HG03354 (cell line): ENCODE results near the gene MYNN.

Experiments
- ATAC-seq: cut with Tn5 transposase; IDR thresholded peaks from one replicate; pipeline ENCODE4 v1.9.1; 2021; ENCODE audit warnings: mild to moderate bottlenecking; ENCODE audit not compliant: unreplicated experiment, poor library complexity, severe bottlenecking

MYNN gene

DNA sequence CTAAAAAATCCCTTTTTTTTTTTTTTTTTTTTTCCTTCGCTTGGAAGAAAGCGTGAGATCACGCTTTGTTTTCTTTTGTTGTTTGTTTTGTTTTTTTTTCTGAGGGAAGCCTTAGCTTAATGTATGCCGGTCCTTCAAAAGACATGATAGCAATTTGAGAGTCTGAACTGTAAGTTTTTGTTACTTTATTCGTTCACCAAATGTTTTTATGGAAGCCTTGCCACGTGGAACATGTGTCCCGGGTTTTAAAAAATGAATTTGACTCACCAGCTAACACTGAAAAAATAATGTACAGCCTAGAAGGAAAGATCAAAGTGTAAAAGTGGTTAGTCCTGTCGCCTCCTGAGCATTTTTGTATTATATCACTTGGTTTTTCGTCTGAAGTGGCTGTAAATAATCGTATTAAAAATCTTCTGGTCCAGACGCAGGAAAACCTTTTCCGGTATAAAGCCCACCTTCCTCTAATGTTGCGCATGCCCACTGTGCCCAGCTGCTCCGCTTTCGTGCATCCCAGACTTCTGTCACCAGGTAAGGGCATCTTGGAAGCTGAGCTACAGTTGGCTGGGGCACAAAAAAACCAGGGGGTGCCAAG is 795 bp upstream of the MYNN start:
- ATAC-seq = peak; percentile 7

DNA sequence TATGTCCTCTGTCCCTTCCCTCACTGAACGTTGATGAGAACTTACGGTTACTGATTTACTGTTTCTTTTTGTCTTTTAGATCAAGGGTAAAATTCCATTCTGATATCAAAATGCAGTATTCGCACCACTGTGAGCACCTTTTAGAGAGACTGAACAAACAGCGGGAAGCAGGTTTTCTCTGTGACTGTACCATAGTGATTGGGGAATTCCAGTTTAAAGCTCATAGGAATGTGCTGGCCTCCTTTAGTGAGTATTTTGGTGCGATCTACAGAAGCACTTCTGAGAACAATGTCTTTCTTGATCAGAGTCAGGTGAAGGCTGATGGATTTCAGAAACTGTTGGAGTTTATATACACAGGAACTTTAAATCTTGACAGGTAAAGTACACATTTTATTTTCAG is 990 bp downstream of the MYNN start:
- no peak for ATAC-seq

DNA sequence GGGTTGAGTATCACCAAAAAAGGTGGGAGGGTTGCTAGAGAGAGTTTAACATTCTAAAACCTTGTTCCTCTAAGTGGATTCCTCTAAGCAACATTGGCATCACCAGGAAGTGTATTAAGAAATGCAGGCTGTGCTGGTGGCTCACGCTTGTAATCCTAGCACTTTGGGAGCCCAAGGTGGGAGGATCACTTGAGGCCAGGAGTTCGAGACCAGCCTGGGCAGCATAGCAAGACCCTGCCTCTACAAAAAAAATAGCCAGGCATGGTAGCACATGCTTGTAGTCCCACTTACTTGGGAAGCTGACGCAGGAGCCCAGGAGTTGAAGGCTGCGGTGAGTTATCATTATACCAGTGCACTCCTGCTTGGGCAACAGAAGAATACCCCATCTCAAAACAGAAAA is 4.6 kb downstream of the MYNN start:
- no peak for ATAC-seq

DNA sequence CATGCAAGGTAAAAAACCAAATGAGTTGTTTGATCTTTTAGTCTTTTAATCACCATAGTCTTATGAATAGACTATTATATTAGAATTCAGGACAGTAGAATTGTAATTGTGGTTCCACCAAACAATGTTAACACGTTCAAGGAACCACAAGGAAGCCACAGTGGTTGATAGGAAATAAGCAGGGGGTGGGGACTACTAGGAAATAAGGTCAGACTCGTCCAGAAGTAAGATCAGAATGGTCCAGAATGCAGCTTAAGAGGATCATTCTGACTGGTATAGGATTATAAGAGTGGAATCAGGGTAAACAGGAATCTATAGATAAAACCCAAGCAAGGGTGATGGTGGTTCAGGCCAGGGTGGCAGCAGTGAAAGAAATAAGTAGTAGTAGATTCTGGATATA is 7.5 kb downstream of the MYNN start:
- ATAC-seq = no peak

DNA sequence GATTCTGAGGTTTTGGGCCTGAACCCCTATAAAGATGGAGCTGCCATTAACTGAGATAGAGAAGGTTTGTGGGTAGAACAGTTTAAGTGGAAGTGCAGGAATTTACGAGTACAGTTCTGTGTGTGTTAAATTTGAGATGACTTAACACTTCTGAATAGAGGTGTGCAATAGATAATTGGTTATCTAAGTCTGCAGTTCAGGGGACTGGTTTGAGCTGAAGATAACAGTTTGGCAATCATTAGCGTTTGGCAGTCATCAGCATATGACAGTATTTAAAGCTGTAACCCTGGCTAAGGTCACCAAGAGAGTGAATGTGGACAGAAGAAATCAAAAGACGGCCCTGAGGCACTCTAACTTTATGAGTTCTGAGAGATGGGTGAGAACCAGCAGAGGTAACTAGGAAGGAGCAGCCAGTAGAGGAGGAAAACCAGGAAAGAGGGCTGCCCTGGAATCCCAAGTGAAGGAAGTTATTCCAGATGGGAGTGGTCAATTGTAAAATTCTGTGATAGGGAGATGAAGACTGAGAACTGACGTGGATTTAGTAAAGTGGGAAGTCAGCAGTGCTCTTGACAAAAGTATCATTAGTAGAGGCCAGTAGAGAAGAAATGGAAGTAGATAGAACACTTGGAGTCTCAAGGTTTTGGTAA is 8.1 kb downstream of the MYNN start:
- ATAC-seq = no peak

DNA sequence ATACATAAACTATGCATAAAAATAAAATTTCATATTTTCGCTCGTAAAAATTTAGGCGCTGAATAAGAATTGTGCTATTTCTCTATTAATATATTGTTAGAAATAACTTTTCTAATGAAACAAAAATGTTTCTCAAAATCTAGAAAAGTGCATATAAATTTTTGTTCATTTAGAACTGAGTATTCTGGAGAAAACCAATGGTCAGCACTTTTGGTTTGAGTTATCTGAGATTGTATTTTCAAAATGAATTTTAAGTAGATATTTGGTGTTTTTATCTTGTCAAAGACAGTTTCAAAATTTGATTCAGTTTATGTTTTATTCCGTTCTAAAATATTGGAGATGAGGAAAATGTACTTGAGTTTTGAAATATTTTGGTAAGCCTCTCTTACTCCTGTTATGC is 13.9 kb downstream of the MYNN start:
- ATAC-seq = no peak

DNA sequence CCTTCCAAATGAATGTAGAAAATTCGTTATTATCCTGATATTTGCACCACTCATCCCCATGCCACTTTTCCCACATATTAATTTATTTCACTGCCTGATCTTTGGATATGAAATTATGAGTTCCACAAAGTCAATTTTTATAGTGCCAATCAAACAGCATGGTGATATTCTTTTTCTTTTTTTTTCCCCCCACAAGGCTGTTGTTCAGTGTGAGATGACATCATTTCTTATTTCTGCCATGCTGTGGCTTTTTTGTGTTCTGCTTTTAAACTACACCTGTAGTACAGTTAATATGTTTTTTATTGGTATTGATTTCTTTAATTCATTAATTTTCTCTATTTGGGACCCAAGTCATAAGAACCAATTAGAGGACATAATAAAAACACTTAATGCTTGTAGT is 14.6 kb downstream of the MYNN start:
- ATAC-seq = no peak

DNA sequence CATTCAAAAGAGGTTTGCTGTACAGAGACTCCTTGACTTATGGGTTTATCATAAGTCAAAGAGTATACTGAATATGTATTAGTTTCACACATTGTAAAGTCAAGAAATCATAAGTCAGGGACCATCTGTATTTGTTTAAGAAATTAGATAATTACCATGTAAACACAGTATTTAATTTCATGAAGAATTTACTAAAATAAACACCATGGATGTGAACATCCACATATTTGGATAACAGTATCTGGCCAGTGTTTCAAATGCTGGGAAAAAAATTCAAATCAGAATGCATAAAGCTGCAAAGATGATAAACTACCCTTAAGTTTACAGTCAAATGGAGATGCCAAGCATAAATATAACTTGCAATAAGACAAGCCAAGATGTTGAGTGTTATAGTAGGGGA is 17.0 kb downstream of the MYNN start:
- ATAC-seq = no peak

DNA sequence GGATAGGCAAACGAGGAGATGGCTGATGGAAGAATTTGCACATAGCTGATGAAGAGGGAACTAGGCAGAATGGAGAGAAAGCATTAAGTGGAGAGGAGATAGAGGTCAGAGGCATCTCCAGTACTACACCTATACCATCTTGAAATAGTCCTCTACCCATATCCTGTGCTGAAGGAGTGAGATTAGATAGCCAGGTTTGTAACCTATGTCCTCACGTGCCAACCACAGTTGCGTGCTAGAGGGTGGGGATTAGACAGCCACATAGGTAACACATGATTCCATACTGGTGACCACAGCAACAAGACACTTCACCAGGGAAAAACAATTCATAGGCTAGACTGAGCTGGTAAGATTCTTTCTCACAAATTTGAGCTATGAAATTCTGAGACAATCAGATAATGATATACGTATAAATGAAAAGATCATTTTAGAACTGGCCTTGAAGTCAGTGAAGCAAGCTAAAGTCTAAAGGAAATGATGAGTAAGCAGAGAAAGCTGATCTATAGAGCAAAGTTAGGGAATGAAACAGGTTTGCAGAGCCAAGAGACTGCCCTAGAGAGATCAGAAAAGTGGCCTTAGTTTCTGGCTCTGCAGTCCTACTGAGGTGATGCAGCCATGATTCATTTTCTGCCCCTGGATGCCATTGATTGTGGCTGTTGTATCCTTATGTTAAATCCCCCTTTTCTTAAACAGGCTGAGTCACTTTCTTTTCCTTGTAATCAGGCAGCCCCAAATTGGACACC is 17.7 kb downstream of the MYNN start:
- ATAC-seq = no peak

DNA sequence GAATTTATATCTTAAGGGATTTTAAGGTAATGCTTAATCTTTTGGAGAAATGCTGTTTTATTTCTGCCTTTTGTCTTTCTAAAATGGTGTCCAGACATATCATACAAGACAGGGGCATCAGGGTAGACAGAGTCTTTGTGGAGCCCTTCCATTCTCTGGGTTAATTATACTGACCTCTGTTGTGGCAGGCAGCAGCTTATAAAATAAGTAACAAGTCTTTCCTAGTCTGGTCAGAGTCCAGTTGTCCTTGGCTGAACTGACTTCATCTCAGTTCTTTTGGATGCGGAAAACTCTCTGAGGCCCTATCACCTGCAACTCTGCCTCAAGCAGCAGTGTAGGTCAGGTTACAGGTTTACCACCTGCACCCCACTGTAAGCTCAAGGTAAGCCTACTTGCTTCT is 19.2 kb downstream of the MYNN start:
- no peak for ATAC-seq

DNA sequence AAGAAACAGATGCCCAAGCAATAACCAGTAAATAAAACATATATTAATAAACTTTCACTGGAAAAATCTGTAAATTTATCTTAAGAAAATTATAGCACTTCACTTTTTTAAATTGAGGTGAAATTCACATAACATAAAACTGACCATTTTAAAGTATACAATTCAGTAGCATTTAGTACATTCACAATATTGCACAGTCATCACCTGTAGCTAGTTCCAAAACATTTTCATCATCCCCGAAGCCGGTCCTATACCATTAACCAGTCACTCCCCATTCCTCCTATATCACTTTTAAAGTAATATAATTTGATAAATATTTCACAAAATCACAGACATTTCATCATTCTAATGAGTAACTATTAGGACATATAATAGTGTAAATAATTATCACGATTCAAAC is 31.5 kb downstream of the MYNN start:
- ATAC-seq = no peak

DNA sequence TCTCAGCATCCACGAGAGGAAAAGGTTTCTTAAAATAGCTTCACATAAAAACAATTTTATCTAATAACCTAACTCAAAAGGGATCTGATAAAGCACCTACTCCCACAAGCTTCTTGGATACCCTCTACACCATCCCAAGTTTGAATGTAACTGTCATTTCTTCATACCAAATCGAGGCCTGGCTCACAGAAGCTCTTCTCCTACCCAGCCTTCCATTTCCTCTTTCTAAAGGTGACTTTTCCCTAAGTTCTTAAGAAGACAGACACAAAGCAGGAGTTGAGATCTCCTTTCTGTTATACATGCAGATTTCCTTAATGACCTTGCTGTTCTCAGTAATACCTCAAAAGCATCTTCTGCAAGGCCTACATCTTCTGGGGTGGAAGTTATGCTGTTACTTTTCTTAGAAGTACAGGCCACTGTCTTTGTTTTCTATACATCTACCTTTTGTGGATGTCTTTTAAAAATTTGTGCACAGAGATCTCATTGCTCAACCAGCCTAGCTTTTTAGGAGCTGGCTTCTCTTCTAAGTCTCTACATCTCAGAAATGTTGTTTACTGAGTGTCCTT is 36.1 kb downstream of the MYNN start:
- no peak for ATAC-seq

DNA sequence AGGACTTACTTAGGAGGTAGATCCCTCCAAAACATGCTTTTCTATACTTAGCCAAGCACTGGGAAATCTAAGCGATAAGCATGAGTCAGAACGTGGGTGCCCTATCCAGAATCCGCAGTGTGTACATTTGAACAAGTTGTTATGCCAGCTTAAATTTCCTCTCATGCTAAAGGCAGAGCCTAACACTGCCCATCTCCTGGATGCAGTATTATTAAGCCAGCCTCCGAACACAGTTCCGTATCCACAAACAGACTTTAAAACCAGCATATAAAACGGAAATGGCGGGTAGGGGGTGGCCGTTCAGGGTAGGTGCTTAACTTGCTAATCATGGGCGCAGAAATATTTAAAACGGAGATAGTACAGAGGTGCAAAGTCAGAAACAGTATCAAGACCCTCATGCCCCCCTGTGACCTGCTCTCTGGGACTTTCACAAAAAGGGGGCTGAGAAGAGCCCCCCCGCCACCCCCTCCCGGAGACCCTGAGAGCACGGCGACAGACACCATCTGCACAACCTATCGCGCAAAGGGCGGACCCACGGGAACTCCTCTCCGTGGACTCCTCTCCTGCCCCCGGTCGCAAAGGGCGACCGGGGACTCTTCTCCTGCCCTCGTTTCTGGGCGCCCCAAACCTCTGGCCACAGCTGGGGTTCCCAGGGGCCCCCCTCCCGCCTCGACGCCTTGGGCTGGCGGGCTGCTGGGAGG is 38.6 kb downstream of the MYNN start:
- peak; percentile 19 for ATAC-seq

DNA sequence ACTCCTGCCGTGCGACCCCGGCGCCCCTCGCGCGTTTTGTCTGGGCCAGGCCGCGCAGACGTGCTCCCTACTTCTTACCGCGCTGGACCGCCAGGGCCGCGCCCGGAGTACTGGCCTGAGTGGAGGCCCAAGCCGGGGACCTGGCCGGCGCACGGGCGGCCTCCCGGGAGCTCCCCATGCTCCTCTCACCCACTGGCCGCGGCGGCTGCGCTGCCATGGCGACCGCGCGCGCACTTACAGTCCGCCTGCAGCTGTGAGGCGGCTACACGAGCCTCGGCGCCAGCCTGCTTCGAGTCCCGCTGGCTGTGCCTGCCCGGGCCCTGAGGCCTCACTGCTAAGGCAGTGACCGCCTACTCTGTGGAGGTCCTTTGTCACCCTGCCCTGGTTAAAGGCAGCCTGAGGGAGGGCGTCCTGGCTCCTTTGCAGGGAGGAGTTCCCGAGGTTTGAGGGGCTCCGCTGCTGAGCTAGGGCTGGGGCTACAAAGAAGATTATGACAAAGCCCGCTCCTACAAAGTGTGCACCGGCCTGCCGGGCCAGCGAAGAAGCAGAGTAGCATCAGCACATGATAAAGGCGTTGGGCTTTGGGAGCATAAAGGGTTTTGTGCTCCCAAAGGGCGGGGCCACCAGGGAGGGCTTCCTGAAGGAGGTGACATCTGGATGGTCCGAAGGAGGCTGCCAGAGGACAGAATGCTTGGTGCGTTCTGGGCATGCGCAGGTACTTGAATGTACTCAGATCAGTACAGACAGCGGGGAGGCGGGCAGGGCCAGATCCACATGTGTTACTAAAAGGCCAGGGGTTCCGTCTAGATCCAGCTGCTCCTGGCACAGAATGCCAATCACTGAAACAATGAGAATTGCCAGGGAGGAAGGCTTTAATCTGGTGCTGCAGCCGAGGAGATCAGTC is 39.4 kb downstream of the MYNN start, which contains the start of the genes LRRC34 and LRRIQ4:
Gene LRRC34 (minus strand): TSS at position 573 of the 904 bp plus-strand sequence. CDS start 356 bp downstream, at position 217.
Gene LRRIQ4 (plus strand): TSS at position 539 of the 904 bp plus-strand sequence. CDS start 9,052 bp downstream, outside the sequence.
- ATAC-seq = peak; percentile 72

DNA sequence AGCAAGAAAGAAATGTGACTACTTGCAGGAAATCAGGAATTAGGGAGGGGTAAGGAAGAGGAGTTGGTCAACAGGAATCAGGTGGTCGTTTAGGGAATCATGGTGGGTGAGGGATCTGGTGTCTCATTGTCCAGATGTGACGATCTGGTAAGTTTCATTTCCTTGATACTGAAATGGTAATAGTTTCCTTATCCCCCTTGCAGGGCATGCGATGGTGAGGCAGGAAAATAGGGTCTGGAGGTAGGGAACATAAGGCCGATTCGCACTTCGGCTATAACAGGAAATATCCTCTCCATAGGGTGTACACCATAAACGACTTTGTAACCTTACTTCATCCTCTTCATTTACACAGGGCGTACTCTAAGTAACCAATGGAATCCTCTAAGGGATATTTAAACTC is 40.1 kb downstream of the MYNN start:
- no peak for ATAC-seq

DNA sequence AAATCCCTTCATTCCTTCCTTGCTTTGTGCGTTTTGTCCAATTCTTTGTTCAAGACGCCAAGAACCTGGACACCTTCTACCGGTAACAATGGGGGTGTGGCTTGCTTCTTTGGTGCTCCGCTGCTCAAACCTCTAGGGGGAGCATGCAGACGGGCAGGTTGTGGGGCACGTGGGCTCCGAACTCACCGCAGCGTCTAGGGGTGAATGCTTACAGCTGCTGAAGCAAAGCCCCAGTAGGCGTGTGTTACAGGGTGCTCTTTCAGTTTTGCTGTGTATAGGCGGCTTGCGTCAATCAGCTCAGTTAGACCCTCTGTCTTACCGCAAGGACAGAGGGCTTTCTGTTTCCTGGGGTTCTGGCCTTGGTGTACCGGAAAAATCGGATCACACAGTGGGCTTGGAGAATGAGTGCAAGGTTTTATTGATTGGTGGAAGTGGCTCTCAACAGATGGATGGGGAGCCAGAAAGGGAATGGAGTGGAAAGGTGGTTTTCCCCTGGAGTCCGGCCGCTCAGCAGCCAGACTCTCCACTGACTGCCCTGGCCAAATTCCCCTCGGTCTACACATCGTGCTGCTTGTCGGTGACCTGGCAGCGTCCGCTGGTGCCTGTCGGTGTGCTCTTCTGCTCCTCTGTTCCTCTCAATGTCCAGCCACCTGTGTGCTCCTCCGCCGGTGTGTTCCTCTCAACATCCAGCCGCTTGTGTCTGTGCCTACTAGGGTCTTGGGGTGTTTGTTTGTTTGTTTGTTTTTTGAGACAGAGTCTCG is 40.7 kb downstream of the MYNN start:
- peak; percentile 90 for ATAC-seq

DNA sequence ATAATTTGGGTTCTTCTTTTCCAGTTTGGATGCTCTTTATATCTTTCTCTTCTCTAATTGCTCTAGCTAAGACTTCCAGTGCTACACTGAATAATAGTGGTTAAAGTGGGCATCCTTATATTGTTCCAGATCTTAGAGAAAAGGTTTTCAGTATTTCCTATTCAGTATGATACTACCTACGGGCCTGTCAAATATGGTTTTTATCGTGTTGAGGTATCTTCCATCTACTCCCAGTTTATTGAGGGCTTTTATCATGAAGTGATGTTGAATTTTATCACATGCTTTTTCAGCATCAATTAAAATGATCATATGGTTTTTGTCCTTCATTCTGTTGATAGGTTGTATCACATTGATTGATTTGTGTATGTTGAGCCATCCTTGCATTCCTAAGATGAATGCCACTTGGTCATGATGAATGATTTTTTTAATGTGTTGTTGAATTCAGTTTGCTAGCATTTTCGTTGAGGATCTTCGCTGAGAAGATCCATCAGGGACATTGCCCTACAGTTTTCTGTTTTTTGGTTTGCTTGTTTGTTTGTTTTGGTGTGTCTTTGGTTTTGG is 42.5 kb downstream of the MYNN start:
- ATAC-seq = no peak

DNA sequence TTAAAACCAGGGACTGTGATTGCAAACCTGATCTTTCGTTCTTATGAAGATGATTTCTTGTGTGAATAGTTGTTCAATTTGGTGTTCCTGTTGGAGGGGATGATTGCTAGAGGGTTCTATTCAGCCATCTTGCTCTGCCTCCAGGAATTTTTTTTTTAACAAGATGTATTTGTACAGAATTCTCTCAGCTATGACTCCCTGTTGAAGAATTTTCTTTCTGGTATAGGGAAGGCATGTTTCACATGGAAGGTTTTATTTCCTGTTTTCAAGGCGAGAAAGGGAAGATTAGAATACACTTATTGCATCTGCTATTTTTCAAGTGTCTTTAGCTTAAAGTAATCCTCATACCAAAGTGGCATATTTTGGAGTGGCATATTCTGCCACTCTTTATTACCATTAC is 45.1 kb downstream of the MYNN start:
- no peak for ATAC-seq
